Measurements from ENCODE around the gene XYLT1. TPM values are rescaled to one million over a fixed set of nuclear protein-coding genes. Genes with fewer than 3 reads are reported as not detected.

XYLT1 gene
- total and polyA plus RNA-seq, 9 of the 15 experiments (the other 6 are each of a cell fraction or from before 2014, with no cell fraction given): 0.03 to 0.09 (median 0.08) TPM; not detected in 6

- Histone ChIP-seq H3K9me3 (replicated peaks; ENCODE audit: control insufficient read depth, insufficient read depth, low read depth, low read length) (no peaks in the 10 kb centered on the region), H3K27ac (ENCODE audit: extremely low read depth, low read depth, low read length) (no peak overlapping the region), H3K9me1 (ENCODE audit: control insufficient read depth, insufficient read depth, low read length) (no peaks in the 10 kb centered on the region), H3K4me3 (no peak overlapping the region), H3K27me3 (ENCODE audit: control insufficient read depth in 2 of 2, insufficient read depth in 2 of 2, low read length in 2 of 2) (peaks cover 24 to 37% of the 10 kb centered on the region in 2 experiments; a peak in 4 of 5 replicates), H3K9ac (ENCODE audit: insufficient read depth in 1 of 2, low read depth in 2 of 2, low read length in 2 of 2) (no peak overlapping the region), H3K36me3 (ENCODE audit: control insufficient read depth, insufficient read depth, low read length) (no peaks in the 10 kb centered on the region), H2AFZ (ENCODE audit: low read depth, low read length) (no peak overlapping the region), H3K4me1 (replicated peaks in 1 of 2; ENCODE audit: control insufficient read depth in 2 of 2, insufficient read depth in 2 of 2, low read length in 2 of 2) (no peaks in the 10 kb centered on the region), H3K4me2 (ENCODE audit: insufficient read depth, low read length) (no peak overlapping the region), H3K79me2 (ENCODE audit: control insufficient read depth, insufficient read depth, low read length) (no peaks in the 10 kb centered on the region), H4K20me1 (replicated peaks; ENCODE audit: control insufficient read depth, insufficient read depth, low read length) (0 out of 2 replicates have a peak, but pooled peaks cover 2% of the 10 kb centered on the region)
- no peak for ATAC-seq
- 1% methylated on average over 12 of the region's 12 CpGs for WGBS (ENCODE audit: insufficient coverage, low coverage, missing lambda C conversion rate)
- no peak for DNase-seq (ENCODE audit: extremely low read depth in 1 of 4, low spot score in 3 of 4)
- FAIRE-seq: no peak
- in situ Hi-C loops (cut with MboI) (no loop called here), intact Hi-C loops (cut with micrococcal nuclease) (no loop called here)
- BruUV-seq (replicated peaks): no TSS peak
- POLR2A ChIA-PET: no interaction called here
- CTCF ChIA-PET (ENCODE audit: low intra/inter-chr PET ratio): interaction anchor here (0.7 kb wide), 1 partner anchor 231 kb away, joined by 5 read pairs; no protein-coding TSS in a partner anchor
- TF ChIP-seq PRDM10 (IDR thresholded peaks at IDR 0.05; ENCODE audit: partially characterized antibody): no peak
- TF ChIP-seq LARP7 (IDR thresholded peaks at IDR 0.05): no peak
- no peak for TF ChIP-seq DPF2 (IDR thresholded peaks at IDR 0.05)
- no peak for TF ChIP-seq YY1 (IDR thresholded peaks at IDR 0.05; ENCODE audit: borderline replicate concordance in 1 of 3, control insufficient read depth in 1 of 3, extremely low read depth in 1 of 3, insufficient read depth in 3 of 3, insufficient read length in 1 of 3, insufficient replicate concordance in 2 of 3, low read depth in 1 of 3, low read length in 2 of 3)
- TF ChIP-seq ZC3H8 (IDR thresholded peaks at IDR 0.05): no peak
- TF ChIP-seq ZNF280B (CRISPR knock-in tag; IDR thresholded peaks at IDR 0.05): no peak
- no peak for TF ChIP-seq MEF2D (tag; conservative IDR thresholded peaks at IDR 0.05; ENCODE audit: low read depth)
- no peak for TF ChIP-seq IRF9 (tag; IDR thresholded peaks at IDR 0.05)
- no peak for TF ChIP-seq TRIM24 (IDR thresholded peaks at IDR 0.05)
- no peak for TF ChIP-seq MAFF (IDR thresholded peaks at IDR 0.05; ENCODE audit: low read length)
- TF ChIP-seq ZNF253 (CRISPR knock-in tag; conservative IDR thresholded peaks at IDR 0.05): no peak
- TF ChIP-seq GATAD2B (IDR thresholded peaks at IDR 0.05; ENCODE audit: borderline replicate concordance): no peak
- TF ChIP-seq C11orf30 (IDR thresholded peaks at IDR 0.05; ENCODE audit: low read depth): no peak
- TF ChIP-seq, protein P1, sequence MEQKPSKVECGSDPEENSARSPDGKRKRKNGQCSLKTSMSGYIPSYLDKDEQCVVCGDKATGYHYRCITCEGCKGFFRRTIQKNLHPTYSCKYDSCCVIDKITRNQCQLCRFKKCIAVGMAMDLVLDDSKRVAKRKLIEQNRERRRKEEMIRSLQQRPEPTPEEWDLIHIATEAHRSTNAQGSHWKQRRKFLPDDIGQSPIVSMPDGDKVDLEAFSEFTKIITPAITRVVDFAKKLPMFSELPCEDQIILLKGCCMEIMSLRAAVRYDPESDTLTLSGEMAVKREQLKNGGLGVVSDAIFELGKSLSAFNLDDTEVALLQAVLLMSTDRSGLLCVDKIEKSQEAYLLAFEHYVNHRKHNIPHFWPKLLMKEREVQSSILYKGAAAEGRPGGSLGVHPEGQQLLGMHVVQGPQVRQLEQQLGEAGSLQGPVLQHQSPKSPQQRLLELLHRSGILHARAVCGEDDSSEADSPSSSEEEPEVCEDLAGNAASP (IDR thresholded peaks at IDR 0.05): no peak
- no peak for TF ChIP-seq PTTG1 (tag; IDR thresholded peaks at IDR 0.05; ENCODE audit: low read depth)
These were observed 247.8 kb downstream of the XYLT1 start for GRCh38 chr16:17222871-17223401.

Measured in K562 (cell line).